ENCODE data around the gene LTO1.

LTO1 gene

DNA sequence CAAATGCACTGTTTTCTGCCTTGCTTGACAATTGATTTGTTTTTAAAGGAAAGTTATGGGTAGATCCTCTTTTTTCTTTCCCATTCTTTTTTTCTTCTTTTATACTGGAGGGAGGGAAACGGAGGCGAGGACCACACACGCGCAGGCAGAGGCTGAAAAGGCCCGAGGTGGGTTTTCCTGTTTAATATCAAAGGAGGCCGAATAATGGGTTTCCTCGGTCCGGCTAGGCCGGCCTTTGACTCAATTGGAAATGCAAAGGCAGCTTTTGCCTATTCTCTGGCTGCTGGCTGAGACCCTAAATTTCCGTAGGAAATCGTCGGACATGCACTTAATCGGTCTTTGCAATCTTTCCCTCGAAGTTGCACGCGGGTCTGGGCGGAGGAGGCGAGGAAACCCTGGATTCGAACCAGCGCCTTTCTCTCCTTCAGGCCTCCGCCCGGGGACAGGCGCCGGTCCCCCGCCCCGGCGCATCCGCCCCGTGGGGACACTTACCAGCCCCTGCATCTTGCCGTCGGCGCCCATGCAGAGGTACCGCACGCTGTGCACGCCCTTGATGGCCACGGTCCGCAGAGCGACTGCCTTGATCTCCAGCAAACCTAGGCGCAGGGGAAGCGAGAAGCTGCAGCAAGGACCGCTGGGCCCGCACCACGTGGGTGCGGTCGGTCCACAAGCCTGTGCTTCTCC is 27.8 kb upstream of the LTO1 start:
- no peaks in the 10 kb centered on the region for H3K79me2 ChIP-seq (ENCODE audit: control insufficient read depth, insufficient read depth, low read length, poor library complexity)
- no peaks in the 10 kb centered on the region for H3K36me3 ChIP-seq (ENCODE audit: control insufficient read depth in 1 of 2, insufficient read depth in 2 of 2, low read length in 2 of 2)
- no peak overlapping the region for H2AK5ac ChIP-seq (ENCODE audit: low read length)
- H3K79me1 ChIP-seq (ENCODE audit: low read length) = no peaks in the 10 kb centered on the region
- no peak overlapping the region for H3K23ac ChIP-seq (ENCODE audit: low read length)
- H3K4me2 ChIP-seq (ENCODE audit: low read length) = no peak overlapping the region
- no peak overlapping the region for H3K14ac ChIP-seq (ENCODE audit: low read length)
- no peak for DNase-seq
- no peak overlapping the region for H4K12ac ChIP-seq (ENCODE audit: low read depth, low read length)
- H3K27me3 ChIP-seq (ENCODE audit: insufficient read depth, low read length) = peaks cover 45% of the 10 kb centered on the region
- H3K4ac ChIP-seq (ENCODE audit: low read depth, low read length) = no peak overlapping the region
- H3K4me3 ChIP-seq (ENCODE audit: low read depth, low read length) = no peak overlapping the region
- no peak overlapping the region for H2BK5ac ChIP-seq (ENCODE audit: low read depth, low read length, poor library complexity)
- WGBS (ENCODE audit: extremely low coverage, insufficient coverage, insufficient read length) = no CpG with 5 or more reads among the region's 45 CpGs
- peaks cover 8 to 17% of the 10 kb centered on the region in 2 experiments for H3K4me1 ChIP-seq (ENCODE audit: control insufficient read depth in 1 of 2, insufficient read depth in 2 of 2, low read length in 2 of 2)
- no peak overlapping the region for H2AFZ ChIP-seq (ENCODE audit: insufficient read depth, low read length, poor library complexity)
- H3K9ac ChIP-seq (ENCODE audit: low read length) = no peak overlapping the region
- H4K91ac ChIP-seq (ENCODE audit: low read depth, low read length) = no peak overlapping the region
- peaks cover 3% of the 10 kb centered on the region for H3K9me3 ChIP-seq (ENCODE audit: insufficient read depth, low read depth, low read length)
- no peak overlapping the region for H3K18ac ChIP-seq (ENCODE audit: low read length)
- H2BK120ac ChIP-seq (ENCODE audit: insufficient read depth, low read length, poor library complexity) = no peak overlapping the region
- H4K8ac ChIP-seq (ENCODE audit: low read depth, low read length) = no peak overlapping the region
- no peak overlapping the region for H3K27ac ChIP-seq (ENCODE audit: low read depth, low read length)
- H2BK12ac ChIP-seq (ENCODE audit: low read length) = no peak overlapping the region

DNA sequence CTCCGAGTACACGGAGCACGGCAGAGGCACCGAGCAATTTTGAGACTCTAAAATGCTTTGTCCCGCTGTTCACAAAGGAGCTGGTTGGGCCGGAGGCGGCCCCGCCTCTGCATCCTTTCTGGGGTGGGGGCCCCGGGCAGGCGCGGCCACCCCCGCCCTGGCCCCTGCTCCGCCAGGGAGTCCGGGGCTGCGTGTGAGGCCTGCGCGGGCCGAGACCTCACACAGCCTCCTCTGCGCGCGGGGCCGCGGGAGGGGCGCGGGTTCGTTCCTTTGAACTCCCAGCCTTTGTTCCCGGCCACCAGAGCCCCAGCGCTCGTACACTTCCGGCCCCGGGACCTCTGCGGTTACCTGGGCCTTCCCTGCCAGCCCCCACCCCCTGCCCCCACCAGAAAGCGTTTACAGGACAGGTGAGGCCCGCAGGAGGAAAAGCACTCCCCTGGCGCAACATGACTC is 27.1 kb upstream of the LTO1 start:
- Histone ChIP-seq H3K23ac (ENCODE audit: low read length) (no peak overlapping the region), H3K4me2 (ENCODE audit: low read length) (peak overlapping the region; percentile 52), H3K79me2 (ENCODE audit: control insufficient read depth, insufficient read depth, low read length, poor library complexity) (no peaks in the 10 kb centered on the region), H3K27ac (ENCODE audit: low read depth, low read length) (no peak overlapping the region), H3K4me3 (ENCODE audit: low read depth, low read length) (no peak overlapping the region), H3K27me3 (ENCODE audit: insufficient read depth, low read length) (peaks cover 45% of the 10 kb centered on the region), H3K36me3 (ENCODE audit: control insufficient read depth in 1 of 2, insufficient read depth in 2 of 2, low read length in 2 of 2) (no peaks in the 10 kb centered on the region), H3K14ac (ENCODE audit: low read length) (no peak overlapping the region), H3K18ac (ENCODE audit: low read length) (no peak overlapping the region), H2AK5ac (ENCODE audit: low read length) (no peak overlapping the region), H3K4ac (ENCODE audit: low read depth, low read length) (no peak overlapping the region), H4K91ac (ENCODE audit: low read depth, low read length) (no peak overlapping the region), H3K4me1 (ENCODE audit: control insufficient read depth in 1 of 2, insufficient read depth in 2 of 2, low read length in 2 of 2) (peaks cover 8 to 17% of the 10 kb centered on the region in 2 experiments), H3K9me3 (ENCODE audit: insufficient read depth, low read depth, low read length) (peaks cover 3% of the 10 kb centered on the region), H3K79me1 (ENCODE audit: low read length) (no peaks in the 10 kb centered on the region), H4K12ac (ENCODE audit: low read depth, low read length) (no peak overlapping the region), H4K8ac (ENCODE audit: low read depth, low read length) (no peak overlapping the region), H2BK12ac (ENCODE audit: low read length) (no peak overlapping the region), H2AFZ (ENCODE audit: insufficient read depth, low read length, poor library complexity) (peak overlapping the region; percentile 35), H2BK120ac (ENCODE audit: insufficient read depth, low read length, poor library complexity) (no peak overlapping the region), H2BK5ac (ENCODE audit: low read depth, low read length, poor library complexity) (no peak overlapping the region), H3K9ac (ENCODE audit: low read length) (no peak overlapping the region)
- DNase-seq = no peak
- WGBS (ENCODE audit: extremely low coverage, insufficient coverage, insufficient read length) = no CpG with 5 or more reads among the region's 35 CpGs

- H3K18ac ChIP-seq (ENCODE audit: low read length) = no peak overlapping the region
- peak overlapping the region; percentile 46 for H3K4me2 ChIP-seq (ENCODE audit: low read length)
- no peak for DNase-seq
- no peaks in the 10 kb centered on the region for H3K79me2 ChIP-seq (ENCODE audit: control insufficient read depth, insufficient read depth, low read length, poor library complexity)
- H2BK120ac ChIP-seq (ENCODE audit: insufficient read depth, low read length, poor library complexity) = no peak overlapping the region
- H3K36me3 ChIP-seq (ENCODE audit: control insufficient read depth in 1 of 2, insufficient read depth in 2 of 2, low read length in 2 of 2) = no peaks in the 10 kb centered on the region
- no peak overlapping the region for H4K12ac ChIP-seq (ENCODE audit: low read depth, low read length)
- H3K9ac ChIP-seq (ENCODE audit: low read length) = no peak overlapping the region
- H3K23ac ChIP-seq (ENCODE audit: low read length) = no peak overlapping the region
- H3K27ac ChIP-seq (ENCODE audit: low read depth, low read length) = no peak overlapping the region
- H2AFZ ChIP-seq (ENCODE audit: insufficient read depth, low read length, poor library complexity) = peak overlapping the region; percentile 1
- H3K14ac ChIP-seq (ENCODE audit: low read length) = no peak overlapping the region
- no peak overlapping the region for H2BK12ac ChIP-seq (ENCODE audit: low read length)
- no peak overlapping the region for H4K91ac ChIP-seq (ENCODE audit: low read depth, low read length)
- H2BK5ac ChIP-seq (ENCODE audit: low read depth, low read length, poor library complexity) = no peak overlapping the region
- H3K4ac ChIP-seq (ENCODE audit: low read depth, low read length) = no peak overlapping the region
- H3K27me3 ChIP-seq (ENCODE audit: insufficient read depth, low read length) = peaks cover 36% of the 10 kb centered on the region
- H3K4me3 ChIP-seq (ENCODE audit: low read depth, low read length) = no peak overlapping the region
- no peaks in the 10 kb centered on the region for H3K9me3 ChIP-seq (ENCODE audit: insufficient read depth, low read depth, low read length)
- H3K4me1 ChIP-seq (ENCODE audit: control insufficient read depth in 1 of 2, insufficient read depth in 2 of 2, low read length in 2 of 2) = peaks cover 8 to 17% of the 10 kb centered on the region in 2 experiments
- H4K8ac ChIP-seq (ENCODE audit: low read depth, low read length) = no peak overlapping the region
- no peaks in the 10 kb centered on the region for H3K79me1 ChIP-seq (ENCODE audit: low read length)
- H2AK5ac ChIP-seq (ENCODE audit: low read length) = no peak overlapping the region
- no CpG with 5 or more reads among the region's 20 CpGs for WGBS (ENCODE audit: extremely low coverage, insufficient coverage, insufficient read length)
Observed at GRCh38 chr11:69700278-69701140, 25.4 kb upstream of the LTO1 start.

DNA sequence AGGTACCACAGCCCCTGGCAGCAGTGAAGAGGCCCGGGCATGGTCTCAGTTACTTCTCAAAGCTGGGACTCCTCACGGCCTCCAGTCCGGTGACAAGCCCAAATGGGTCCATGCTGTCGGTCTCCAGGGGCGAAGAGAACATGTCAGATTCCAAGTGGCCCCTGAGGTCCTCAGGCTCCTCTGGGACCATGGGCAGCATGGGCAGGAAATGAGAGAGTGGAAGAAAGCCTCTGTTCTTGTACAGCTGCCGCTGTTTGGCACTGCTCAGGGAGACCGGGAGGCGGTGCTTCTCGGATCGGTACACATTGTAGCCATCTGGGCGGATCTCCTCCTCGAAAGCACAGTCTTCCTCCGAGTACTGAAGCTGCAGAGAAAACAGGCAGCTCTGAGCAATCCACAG is 24.1 kb upstream of the LTO1 start:
- no peaks in the 10 kb centered on the region for H3K9me3 ChIP-seq (ENCODE audit: insufficient read depth, low read depth, low read length)
- no CpG with 5 or more reads among the region's 13 CpGs for WGBS (ENCODE audit: extremely low coverage, insufficient coverage, insufficient read length)
- no peak overlapping the region for H3K4me3 ChIP-seq (ENCODE audit: low read depth, low read length)
- H3K36me3 ChIP-seq (ENCODE audit: control insufficient read depth in 1 of 2, insufficient read depth in 2 of 2, low read length in 2 of 2) = no peaks in the 10 kb centered on the region
- no peak overlapping the region for H3K14ac ChIP-seq (ENCODE audit: low read length)
- H3K79me1 ChIP-seq (ENCODE audit: low read length) = no peaks in the 10 kb centered on the region
- H3K4ac ChIP-seq (ENCODE audit: low read depth, low read length) = no peak overlapping the region
- H3K27ac ChIP-seq (ENCODE audit: low read depth, low read length) = no peak overlapping the region
- H3K18ac ChIP-seq (ENCODE audit: low read length) = no peak overlapping the region
- peaks cover 7 to 12% of the 10 kb centered on the region in 2 experiments for H3K4me1 ChIP-seq (ENCODE audit: control insufficient read depth in 1 of 2, insufficient read depth in 2 of 2, low read length in 2 of 2)
- no peak overlapping the region for H3K23ac ChIP-seq (ENCODE audit: low read length)
- no peak overlapping the region for H4K8ac ChIP-seq (ENCODE audit: low read depth, low read length)
- no peak overlapping the region for H3K4me2 ChIP-seq (ENCODE audit: low read length)
- no peak overlapping the region for H4K12ac ChIP-seq (ENCODE audit: low read depth, low read length)
- peaks cover 23% of the 10 kb centered on the region for H3K27me3 ChIP-seq (ENCODE audit: insufficient read depth, low read length)
- no peaks in the 10 kb centered on the region for H3K79me2 ChIP-seq (ENCODE audit: control insufficient read depth, insufficient read depth, low read length, poor library complexity)
- H3K9ac ChIP-seq (ENCODE audit: low read length) = no peak overlapping the region
- H4K91ac ChIP-seq (ENCODE audit: low read depth, low read length) = no peak overlapping the region
- H2AFZ ChIP-seq (ENCODE audit: insufficient read depth, low read length, poor library complexity) = no peak overlapping the region
- no peak overlapping the region for H2AK5ac ChIP-seq (ENCODE audit: low read length)
- H2BK12ac ChIP-seq (ENCODE audit: low read length) = no peak overlapping the region
- H2BK5ac ChIP-seq (ENCODE audit: low read depth, low read length, poor library complexity) = no peak overlapping the region
- DNase-seq = no peak
- H2BK120ac ChIP-seq (ENCODE audit: insufficient read depth, low read length, poor library complexity) = no peak overlapping the region

Measured in trophoblast cell (in vitro differentiated cells and primary cell).